ENCODE data around the gene TRAM2. TPM values are rescaled to one million over a fixed set of nuclear protein-coding genes. Genes with fewer than 3 reads are reported as not detected.

Gene TRAM2
- total and polyA plus RNA-seq, 2 of the 13 experiments (the other 11 are each of a cell fraction or from before 2014, with no cell fraction given), result 49.1 to 72.5 TPM

GRCh38 chr6:52543262-52543661 is 33.6 kb downstream of the TRAM2 start:
- intact Hi-C loops (cut with micrococcal nuclease; ENCODE audit: unreplicated experiment) (no loop called here), in situ Hi-C loops (cut with HindIII; ENCODE audit: extremely low pct_ligation_motif_present, low pct_unique_long_range_greater_than_20kb) (no loop called here)
- FAIRE-seq, result no peak
- POLR2A ChIA-PET, result interaction anchor here (1.2 to 4.3 kb wide), 12 partner anchors 8 to 123 kb away, joined by 3 to 36 read pairs (median 10); partner anchors contain the start of genes EFHC1 and TRAM2
- H3K79me2 ChIP-seq (ENCODE audit: insufficient read depth, low read length), result peaks cover 88% of the 10 kb centered on the region
- TSS peak; percentile 13 for BruUV-seq (replicated peaks)
- peak overlapping the region; percentile 77 for H3K4me2 ChIP-seq (ENCODE audit: low read depth, low read length)
- WGBS (ENCODE audit: low lambda C conversion rate), result 24% methylated on average over 1 of the region's 1 CpG
- peak overlapping the region in 2 of 3 experiments; percentile 30 to 31; a peak in 3 of 6 replicates for H3K4me3 ChIP-seq (replicated peaks in 1 of 3; ENCODE audit: insufficient read depth in 1 of 3, low read depth in 2 of 3, low read length in 3 of 3)
- CTCF ChIA-PET (ENCODE audit: low intra/inter-chr PET ratio, low total read pairs), result interaction anchor here (1.5 kb wide), 1 partner anchor 55 kb away, joined by 4 read pairs; no protein-coding TSS in a partner anchor
- no peak for ATAC-seq
- peak overlapping the region; percentile 55 for H3K9ac ChIP-seq (ENCODE audit: insufficient read depth, low read depth, low read length)
- peaks cover 100% of the 10 kb centered on the region for H3K4me1 ChIP-seq (ENCODE audit: insufficient read depth, low read length)
- no peak overlapping the region for H2AFZ ChIP-seq (ENCODE audit: low read length)
- no peak for TF ChIP-seq ATF2 (CRISPR knock-in tag; IDR thresholded peaks at IDR 0.05)
- 0 out of 2 replicates have a peak, but pooled peaks have one; percentile 16 for TF ChIP-seq MLXIP (CRISPR knock-in tag; IDR thresholded peaks at IDR 0.05; ENCODE audit: borderline replicate concordance)
- TF ChIP-seq ETV6 (CRISPR knock-in tag; conservative IDR thresholded peaks at IDR 0.05), result no peak
- TF ChIP-seq ZNF713 (CRISPR knock-in tag; IDR thresholded peaks at IDR 0.05), result no peak
- 0 out of 2 replicates have a peak, but pooled peaks have one; percentile 7 for TF ChIP-seq ZNF800 (CRISPR knock-in tag; IDR thresholded peaks at IDR 0.05)
- no peaks in the 10 kb centered on the region for H3K9me3 ChIP-seq (ENCODE audit: low read length)
- peaks cover 6 to 21% of the 10 kb centered on the region in 2 experiments for H3K36me3 ChIP-seq (replicated peaks in 1 of 2; ENCODE audit: control insufficient read depth in 1 of 2, insufficient read depth in 2 of 2, low read length in 2 of 2)
- H4K20me1 ChIP-seq (ENCODE audit: insufficient read depth, low read length), result no peaks in the 10 kb centered on the region
- DNase-seq (ENCODE audit: low spot score), result no peak
- no peaks in the 10 kb centered on the region for H3K27me3 ChIP-seq (ENCODE audit: control insufficient read depth in 1 of 2, insufficient read depth in 2 of 2, low read length in 2 of 2)
- peak overlapping the region; percentile 77 for H3K27ac ChIP-seq (ENCODE audit: extremely low read length, insufficient read depth, low read length)

Data from HepG2 (cell line).